GM13977 (cell line): ENCODE measurements around the gene ELF1.

Experiments used
- DNase-seq: peaks from one replicate; pipeline ENCODE4 v3.0.0; 2012; ENCODE audit warnings: low spot score
- CTCF ChIP-seq: IDR thresholded peaks from 2 replicates; pipeline ENCODE4 v1.5.1; 2012; ENCODE audit warnings: mild to moderate bottlenecking, control low read depth; ENCODE audit not compliant: insufficient read depth; ENCODE audit errors: extremely low read depth, missing control alignments
- in situ Hi-C: fragments of 300-500 bp; cut with MboI; formaldehyde crosslinking; loops from one replicate; pipeline ENCODE4 v1.12.0; 2022; ENCODE audit warnings: low sequenced_read_pairs, low pct_unique_long_range_greater_than_20kb, mixed read lengths, inconsistent platforms; ENCODE audit not compliant: unreplicated experiment

The ELF1 gene

GRCh38 chr13:41028051-41028450, 8.9 kb upstream of the ELF1 start:
- no peak for TF ChIP-seq CTCF
- DNase-seq: no peak
- in situ Hi-C loops: no loop called here

- no peak for TF ChIP-seq CTCF
- in situ Hi-C loops: no loop called here
- DNase-seq: no peak
Observed at GRCh38 chr13:41026788-41027187, 7.7 kb upstream of the ELF1 start.

GRCh38 chr13:41025518-41025917, 6.4 kb upstream of the ELF1 start:
- DNase-seq: no peak
- no peak for TF ChIP-seq CTCF
- in situ Hi-C loops: no loop called here

GRCh38 chr13:41019578-41020347, 647 bp upstream of the ELF1 start:
- in situ Hi-C loops: no loop called here
- DNase-seq: no peak
- TF ChIP-seq CTCF: no peak

GRCh38 chr13:41018602-41018948, 541 bp downstream of the ELF1 start:
- no peak for TF ChIP-seq CTCF
- in situ Hi-C loops: no loop called here
- no peak for DNase-seq

DNA sequence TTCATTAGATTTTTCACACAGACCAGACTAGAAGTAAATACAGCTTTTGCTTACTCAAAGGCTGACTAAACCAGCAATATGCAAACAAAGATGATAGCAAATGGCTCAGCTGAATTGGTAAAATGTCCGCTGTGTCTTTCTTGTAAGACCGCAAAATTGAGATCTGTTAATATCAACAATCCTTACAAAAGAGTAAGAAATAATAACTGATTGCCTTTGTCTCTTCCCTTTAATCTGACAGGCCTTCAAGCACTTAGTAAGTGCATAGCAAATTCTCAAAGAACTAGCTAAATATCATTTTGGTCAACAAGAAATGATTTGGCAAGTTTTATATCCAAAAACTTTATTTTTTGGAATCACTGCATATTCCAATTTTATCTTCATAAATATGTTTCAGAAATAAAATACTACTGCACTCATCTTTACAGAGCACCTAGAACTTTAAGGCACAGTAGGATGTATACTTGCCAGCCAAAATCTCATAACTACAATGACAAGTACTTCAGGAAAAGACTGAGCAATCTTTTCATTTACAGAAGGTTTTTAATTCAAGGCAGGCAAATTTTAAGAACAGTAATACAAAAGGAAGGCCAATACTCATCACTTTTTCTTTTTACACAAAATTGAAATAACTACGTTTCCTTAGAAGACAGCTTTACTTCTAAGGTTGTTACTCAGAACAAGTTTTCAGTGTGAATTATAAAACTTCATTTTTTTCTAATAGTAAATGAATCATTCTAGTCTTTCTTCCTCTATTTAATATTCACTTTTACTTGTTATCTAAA, 1.1 kb downstream of the ELF1 start:
- no peak for DNase-seq
- in situ Hi-C loops: no loop called here
- no peak for TF ChIP-seq CTCF
